ENCODE measurements around the gene TMEM198. TPM values are rescaled to one million over a fixed set of nuclear protein-coding genes. Genes with fewer than 3 reads are reported as not detected.

Gene TMEM198
- total and polyA plus RNA-seq, 4 donors: 0.74 to 1.9 (median 1.5) TPM

- no peaks in the 10 kb centered on the region for H3K27me3 ChIP-seq (ENCODE audit: control insufficient read depth in 4 of 4, insufficient read depth in 4 of 4, low read length in 3 of 4)
- DNase-seq (ENCODE audit: low spot score): no peak
- no peaks in the 10 kb centered on the region for H3K9me3 ChIP-seq (ENCODE audit: control insufficient read depth in 4 of 4, low read length in 3 of 4)
- TF ChIP-seq SP1 (IDR thresholded peaks at IDR 0.05) (no peak), GABPA (IDR thresholded peaks at IDR 0.05 in 1 of 2, conservative IDR thresholded peaks at IDR 0.05 in 1 of 2) (no peak), ATF3 (IDR thresholded peaks at IDR 0.05) (no peak), EGR1 (IDR thresholded peaks at IDR 0.05; ENCODE audit: low read depth in 2 of 2) (no peak), REST (IDR thresholded peaks at IDR 0.05) (no peak), RXRA (IDR thresholded peaks at IDR 0.05) (no peak), HNF4A (conservative IDR thresholded peaks at IDR 0.05) (no peak), YY1 (IDR thresholded peaks at IDR 0.05) (no peak), TAF1 (conservative IDR thresholded peaks at IDR 0.05) (no peak), CTCF (IDR thresholded peaks at IDR 0.05; ENCODE audit: low read depth, low read length, missing input control) (no peak), HNF4G (IDR thresholded peaks at IDR 0.05) (no peak), FOXA1 (IDR thresholded peaks at IDR 0.05) (no peak), JUND (IDR thresholded peaks at IDR 0.05) (no peak), MAX (IDR thresholded peaks at IDR 0.05) (no peak), FOXA2 (IDR thresholded peaks at IDR 0.05) (no peak), NR2F2 (IDR thresholded peaks at IDR 0.05) (no peak), ZBTB33 (IDR thresholded peaks at IDR 0.05) (no peak), RAD21 (IDR thresholded peaks at IDR 0.05) (no peak)
- peaks cover 4 to 15% (median 6%) of the 10 kb centered on the region in 4 donors for H3K4me1 ChIP-seq (ENCODE audit: control insufficient read depth in 4 of 4, insufficient read depth in 4 of 4, low read length in 3 of 4)
- no peak overlapping the region for H3K27ac ChIP-seq (ENCODE audit: low read depth in 1 of 2, low read length in 2 of 2)
- H3K9ac ChIP-seq (ENCODE audit: low read depth in 1 of 2, low read length in 2 of 2): no peak overlapping the region
- H3K36me3 ChIP-seq (ENCODE audit: control insufficient read depth in 4 of 4, insufficient read depth in 3 of 4, low read depth in 1 of 4, low read length in 3 of 4): peaks cover 0 to 6% (median 2%) of the 10 kb centered on the region in 4 donors
- 95% methylated on average over 6 of the region's 6 CpGs for WGBS
- no peak overlapping the region for H3K4me3 ChIP-seq (ENCODE audit: low read depth in 1 of 3, low read length in 3 of 3)
Observed at GRCh38 chr2:219569635-219570034, 25.8 kb downstream of the TMEM198 start.
